ENCODE results near the gene C12orf57. TPM values are rescaled to one million over a fixed set of nuclear protein-coding genes. Genes with fewer than 3 reads are reported as not detected.

The C12orf57 gene
- total and polyA plus RNA-seq, 5 donors from 2014 or later: 186 to 410 (median 329) TPM

DNA sequence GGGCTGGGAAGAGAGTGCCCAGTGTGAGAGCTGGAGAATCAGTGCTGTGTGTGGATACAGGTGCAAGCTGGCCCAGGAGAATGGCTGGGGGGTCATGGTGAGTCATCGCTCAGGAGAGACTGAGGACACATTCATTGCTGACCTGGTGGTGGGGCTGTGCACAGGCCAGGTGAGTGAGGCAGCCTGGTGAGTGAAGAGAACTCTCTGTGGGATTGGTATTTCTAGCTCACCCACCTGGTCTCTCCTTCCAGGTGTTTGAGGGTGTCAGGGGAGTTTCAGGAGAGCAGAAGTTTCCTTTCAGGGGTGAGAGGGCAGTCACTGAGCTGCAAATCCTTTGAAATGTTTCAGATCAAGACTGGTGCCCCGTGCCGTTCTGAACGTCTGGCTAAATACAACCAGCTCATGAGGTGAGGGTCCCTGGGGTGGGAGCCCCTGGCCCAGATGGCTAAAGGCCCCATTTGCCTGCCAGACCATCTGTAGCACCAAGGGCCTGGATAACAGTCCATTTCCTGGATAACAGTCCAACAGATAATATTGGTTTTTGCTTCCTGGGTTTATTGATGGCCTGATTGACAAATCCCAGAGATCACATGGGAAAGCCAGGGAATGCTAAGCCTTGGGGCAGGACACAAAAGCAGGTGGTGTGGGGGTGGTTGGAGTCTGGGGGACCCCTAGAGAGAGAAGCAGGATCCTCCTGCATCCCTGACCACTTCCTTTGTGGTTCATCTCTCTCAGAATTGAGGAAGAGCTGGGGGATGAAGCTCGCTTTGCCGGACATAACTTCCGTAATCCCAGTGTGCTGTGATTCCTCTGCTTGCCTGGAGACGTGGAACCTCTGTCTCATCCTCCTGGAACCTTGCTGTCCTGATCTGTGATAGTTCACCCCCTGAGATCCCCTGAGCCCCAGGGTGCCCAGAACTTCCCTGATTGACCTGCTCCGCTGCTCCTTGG is 21.6 kb upstream of the C12orf57 start:
- Mint-ChIP-seq H3K4me3 (peak overlapping the region in 2 of 4 donors; percentile 54 to 55), H3K9me3 (no peaks in the 10 kb centered on the region), H3K36me3 (peaks cover 20% of the 10 kb centered on the region), H3K27ac (no peak overlapping the region), H3K27me3 (no peaks in the 10 kb centered on the region), H3K4me1 (peaks cover 0 to 32% (median 20%) of the 10 kb centered on the region in 4 donors)
- Histone ChIP-seq H3K36me3 (ENCODE audit: control insufficient read depth, insufficient read depth, low read length) (peaks cover 20% of the 10 kb centered on the region), H3K4me1 (ENCODE audit: control insufficient read depth, insufficient read depth, low read length, poor library complexity, severe bottlenecking) (peaks cover 13% of the 10 kb centered on the region), H3K27ac (ENCODE audit: insufficient read depth, low read length, poor library complexity, severe bottlenecking) (no peak overlapping the region), H3K4me3 (ENCODE audit: low read depth, low read length) (no peak overlapping the region), H3K9me3 (ENCODE audit: control insufficient read depth in 2 of 2, low read length in 2 of 2) (no peaks in the 10 kb centered on the region), H3K27me3 (ENCODE audit: control insufficient read depth, insufficient read depth, low read length) (no peaks in the 10 kb centered on the region)
- no peak for ATAC-seq (ENCODE audit: low read depth in 2 of 2)
- DNase-seq: no peak

DNA sequence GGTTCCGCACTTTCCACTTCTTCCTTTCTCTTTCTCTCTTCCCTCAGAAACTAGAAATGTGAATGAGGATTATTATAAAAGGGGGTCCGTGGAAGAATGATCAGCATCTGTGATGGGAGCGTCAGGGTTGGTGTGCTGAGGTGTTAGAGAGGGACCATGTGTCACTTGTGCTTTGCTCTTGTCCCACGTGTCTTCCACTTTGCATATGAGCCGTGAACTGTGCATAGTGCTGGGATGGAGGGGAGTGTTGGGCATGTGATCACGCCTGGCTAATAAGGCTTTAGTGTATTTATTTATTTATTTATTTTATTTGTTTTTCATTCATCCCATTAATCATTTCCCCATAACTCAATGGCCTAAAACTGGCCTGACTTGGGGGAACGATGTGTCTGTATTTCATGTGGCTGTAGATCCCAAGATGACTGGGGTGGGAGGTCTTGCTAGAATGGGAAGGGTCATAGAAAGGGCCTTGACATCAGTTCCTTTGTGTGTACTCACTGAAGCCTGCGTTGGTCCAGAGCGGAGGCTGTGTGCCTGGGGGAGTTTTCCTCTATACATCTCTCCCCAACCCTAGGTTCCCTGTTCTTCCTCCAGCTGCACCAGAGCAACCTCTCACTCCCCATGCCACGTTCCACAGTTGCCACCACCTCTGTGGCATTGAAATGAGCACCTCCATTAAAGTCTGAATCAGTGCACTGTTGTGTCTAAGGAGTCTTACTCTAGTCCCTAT is 20.7 kb upstream of the C12orf57 start:
- Mint-ChIP-seq H3K4me3 (peak overlapping the region in 2 of 4 donors; percentile 5 to 55), H3K4me1 (peaks cover 0 to 32% (median 20%) of the 10 kb centered on the region in 4 donors), H3K9me3 (no peaks in the 10 kb centered on the region), H3K27me3 (no peaks in the 10 kb centered on the region), H3K27ac (peak overlapping the region in 2 of 3 donors; percentile 69 to 96), H3K36me3 (peaks cover 16% of the 10 kb centered on the region)
- H3K4me1 ChIP-seq (ENCODE audit: control insufficient read depth, insufficient read depth, low read length, poor library complexity, severe bottlenecking): peaks cover 15% of the 10 kb centered on the region
- H3K27ac ChIP-seq (ENCODE audit: insufficient read depth, low read length, poor library complexity, severe bottlenecking): peak overlapping the region; percentile 55
- ATAC-seq (ENCODE audit: low read depth in 2 of 2) (no peak), DNase-seq (no peak)
- H3K27me3 ChIP-seq (ENCODE audit: control insufficient read depth, insufficient read depth, low read length): no peaks in the 10 kb centered on the region
- H3K36me3 ChIP-seq (ENCODE audit: control insufficient read depth, insufficient read depth, low read length): peaks cover 14% of the 10 kb centered on the region
- H3K9me3 ChIP-seq (ENCODE audit: control insufficient read depth in 2 of 2, low read length in 2 of 2): no peaks in the 10 kb centered on the region
- H3K4me3 ChIP-seq (ENCODE audit: low read depth, low read length): no peak overlapping the region

- Histone ChIP-seq H3K36me3 (ENCODE audit: control insufficient read depth, insufficient read depth, low read length) (peaks cover 14% of the 10 kb centered on the region), H3K4me3 (ENCODE audit: low read depth, low read length) (no peak overlapping the region), H3K27ac (ENCODE audit: insufficient read depth, low read length, poor library complexity, severe bottlenecking) (peak overlapping the region; percentile 55), H3K4me1 (ENCODE audit: control insufficient read depth, insufficient read depth, low read length, poor library complexity, severe bottlenecking) (peaks cover 20% of the 10 kb centered on the region), H3K27me3 (ENCODE audit: control insufficient read depth, insufficient read depth, low read length) (no peaks in the 10 kb centered on the region), H3K9me3 (ENCODE audit: control insufficient read depth in 2 of 2, low read length in 2 of 2) (no peaks in the 10 kb centered on the region)
- peaks cover 0 to 36% (median 23%) of the 10 kb centered on the region in 4 donors for H3K4me1 Mint-ChIP-seq
- H3K4me3 Mint-ChIP-seq: peak overlapping the region in 2 of 4 donors; percentile 80 to 97
- no peaks in the 10 kb centered on the region for H3K27me3 Mint-ChIP-seq
- H3K9me3 Mint-ChIP-seq: no peaks in the 10 kb centered on the region
- ATAC-seq (ENCODE audit: low read depth in 2 of 2): no peak
- H3K36me3 Mint-ChIP-seq: peaks cover 16% of the 10 kb centered on the region
- peak overlapping the region; percentile 93 to 96 (median 95) for H3K27ac Mint-ChIP-seq
- no peak for DNase-seq
Measured at GRCh38 chr12:6923851-6924250, 20.0 kb upstream of the C12orf57 start.

- H3K4me3 ChIP-seq (ENCODE audit: low read depth, low read length): no peak overlapping the region
- peak overlapping the region; percentile 55 for H3K27ac ChIP-seq (ENCODE audit: insufficient read depth, low read length, poor library complexity, severe bottlenecking)
- Mint-ChIP-seq H3K4me3 (peak overlapping the region; percentile 43 to 97 (median 67)), H3K27me3 (no peaks in the 10 kb centered on the region), H3K4me1 (peaks cover 6 to 43% (median 31%) of the 10 kb centered on the region in 4 donors), H3K27ac (peak overlapping the region in 2 of 3 donors; percentile 93 to 96), H3K36me3 (peaks cover 3% of the 10 kb centered on the region), H3K9me3 (no peaks in the 10 kb centered on the region)
- peaks cover 31% of the 10 kb centered on the region for H3K4me1 ChIP-seq (ENCODE audit: control insufficient read depth, insufficient read depth, low read length, poor library complexity, severe bottlenecking)
- ATAC-seq (ENCODE audit: low read depth in 2 of 2) (no peak), DNase-seq (no peak)
- peaks cover 9% of the 10 kb centered on the region for H3K36me3 ChIP-seq (ENCODE audit: control insufficient read depth, insufficient read depth, low read length)
- no peaks in the 10 kb centered on the region for H3K27me3 ChIP-seq (ENCODE audit: control insufficient read depth, insufficient read depth, low read length)
- H3K9me3 ChIP-seq (ENCODE audit: control insufficient read depth in 2 of 2, low read length in 2 of 2): no peaks in the 10 kb centered on the region
Measured at GRCh38 chr12:6925239-6925539, 18.6 kb upstream of the C12orf57 start.

GRCh38 chr12:6925540-6926279 is 18.1 kb upstream of the C12orf57 start:
- peak overlapping the region in 2 of 3 donors; percentile 93 to 96 for H3K27ac Mint-ChIP-seq
- H3K27me3 Mint-ChIP-seq: no peaks in the 10 kb centered on the region
- H3K36me3 Mint-ChIP-seq: peaks cover 3% of the 10 kb centered on the region
- peaks cover 6 to 46% (median 33%) of the 10 kb centered on the region in 4 donors for H3K4me1 Mint-ChIP-seq
- Histone ChIP-seq H3K4me1 (ENCODE audit: control insufficient read depth, insufficient read depth, low read length, poor library complexity, severe bottlenecking) (peaks cover 31% of the 10 kb centered on the region), H3K27me3 (ENCODE audit: control insufficient read depth, insufficient read depth, low read length) (no peaks in the 10 kb centered on the region), H3K36me3 (ENCODE audit: control insufficient read depth, insufficient read depth, low read length) (peaks cover 9% of the 10 kb centered on the region), H3K9me3 (ENCODE audit: control insufficient read depth in 2 of 2, low read length in 2 of 2) (no peaks in the 10 kb centered on the region), H3K27ac (ENCODE audit: insufficient read depth, low read length, poor library complexity, severe bottlenecking) (no peak overlapping the region), H3K4me3 (ENCODE audit: low read depth, low read length) (no peak overlapping the region)
- DNase-seq (no peak), ATAC-seq (ENCODE audit: low read depth in 2 of 2) (no peak)
- peak overlapping the region; percentile 74 to 94 (median 88) for H3K4me3 Mint-ChIP-seq
- no peaks in the 10 kb centered on the region for H3K9me3 Mint-ChIP-seq

- Mint-ChIP-seq H3K27ac (peak within 1 kb of the TSS; percentile 94 to 96 (median 95)), H3K27me3 (no peaks in the 10 kb centered on the region), H3K36me3 (no peaks in the 10 kb centered on the region), H3K4me1 (peaks cover 6 to 61% (median 40%) of the 10 kb centered on the region in 4 donors), H3K9me3 (no peaks in the 10 kb centered on the region), H3K4me3 (peak within 1 kb of the TSS; percentile 88 to 95 (median 94))
- Histone ChIP-seq H3K4me1 (ENCODE audit: control insufficient read depth, insufficient read depth, low read length, poor library complexity, severe bottlenecking) (peaks cover 37% of the 10 kb centered on the region), H3K4me3 (ENCODE audit: low read depth, low read length) (peak within 1 kb of the TSS; percentile 53), H3K27me3 (ENCODE audit: control insufficient read depth, insufficient read depth, low read length) (no peaks in the 10 kb centered on the region), H3K9me3 (ENCODE audit: control insufficient read depth in 2 of 2, low read length in 2 of 2) (no peaks in the 10 kb centered on the region), H3K36me3 (ENCODE audit: control insufficient read depth, insufficient read depth, low read length) (no peaks in the 10 kb centered on the region), H3K27ac (ENCODE audit: insufficient read depth, low read length, poor library complexity, severe bottlenecking) (peak within 1 kb of the TSS; percentile 82)
- peak; percentile 42 to 44 (median 42) for DNase-seq
- ATAC-seq (ENCODE audit: low read depth in 2 of 2): peak; percentile 18 to 38
Measured at GRCh38 chr12:6927379-6928021, 16.3 kb upstream of the C12orf57 start, which contains the start of gene ATN1. Gene ATN1, plus strand, starts transcription at chr12:6927959. Its CDS starts 6,043 bp downstream, at chr12:6934002.
